Activated CD8-positive, alpha-beta memory T cell treated with anti-CD3 and anti-CD28 coated beads for 36 hours (primary cell): ENCODE results near the gene RXYLT1. TPM values are rescaled to one million over a fixed set of nuclear protein-coding genes. Genes with fewer than 3 reads are reported as not detected.
"Not testable (repeated sequence)": the region's sequence is repeated elsewhere in the genome, so short reads cannot be mapped to it uniquely, and the experiment has no call there.

Experiments used
- CTCF ChIA-PET: fragments of 350-600 bp; sonication (Branson Sonifier 250); formaldehyde crosslinking; loops from one replicate; lab custom pipeline; 2021; ENCODE audit warnings: antibody characterized with exemption; lab: Charles Lee
- POLR2A ChIA-PET: fragments of 350-600 bp; sonication (Branson Sonifier 250); formaldehyde crosslinking; loops from one replicate; lab custom pipeline; 2021; ENCODE audit warnings: antibody characterized with exemption; lab: Charles Lee
- total RNA-seq, 2 experiments: library from RNA; stranded (reverse); gene quantifications; one replicate each; pipeline ENCODE4 v1.2.3, GENCODE V29; 2021

Gene RXYLT1
- total RNA-seq, result 10 to 100 TPM; 32.9 to 34.6 TPM

GRCh38 chr12:63779498-63780481 lies at the start of gene RXYLT1:
TSS of gene RXYLT1 (plus strand) at chr12:63779909. CDS start at chr12:63779961, 52 bp downstream.
- POLR2A ChIA-PET, result no interaction called here
- CTCF ChIA-PET, result no interaction called here

- CTCF ChIA-PET, POLR2A ChIA-PET: not testable (repeated sequence)
These were observed 46.9 kb upstream of the RXYLT1 start for GRCh38 chr12:63732779-63733178.

GRCh38 chr12:63733585-63733984 lies 46.1 kb upstream of the RXYLT1 start:
- CTCF ChIA-PET, POLR2A ChIA-PET: not testable (repeated sequence)

GRCh38 chr12:63740551-63740950 lies 39.2 kb upstream of the RXYLT1 start:
- CTCF ChIA-PET, POLR2A ChIA-PET: not testable (repeated sequence)

GRCh38 chr12:63741431-63741830 lies 38.3 kb upstream of the RXYLT1 start:
- POLR2A ChIA-PET, CTCF ChIA-PET: not testable (repeated sequence)

GRCh38 chr12:63744110-63744509 lies 35.6 kb upstream of the RXYLT1 start:
- CTCF ChIA-PET, POLR2A ChIA-PET: not testable (repeated sequence)

GRCh38 chr12:63746470-63746869 lies 33.2 kb upstream of the RXYLT1 start:
- CTCF ChIA-PET, result interaction anchor here (1.2 kb wide), 1 partner anchor 17 kb away, joined by 3 read pairs; no protein-coding TSS in a partner anchor
- POLR2A ChIA-PET, result not testable (repeated sequence)

- CTCF ChIA-PET, result interaction anchor here (1.2 kb wide), 1 partner anchor 16 kb away, joined by 3 read pairs; no protein-coding TSS in a partner anchor
- POLR2A ChIA-PET, result not testable (repeated sequence)
These were observed 32.6 kb upstream of the RXYLT1 start for GRCh38 chr12:63747136-63747535.

- POLR2A ChIA-PET, result no interaction called here
These were observed 32.2 kb upstream of the RXYLT1 start for GRCh38 chr12:63747553-63747952.

GRCh38 chr12:63752283-63752682 lies 27.4 kb upstream of the RXYLT1 start:
- ChIA-PET CTCF (no interaction called here), POLR2A (no interaction called here)

More at GRCh38 chr12:63747553-63747952, 32.2 kb upstream of the RXYLT1 start:
- CTCF ChIA-PET, result interaction anchor here (1.2 kb wide), 1 partner anchor 15 kb away, joined by 3 read pairs; no protein-coding TSS in a partner anchor

- CTCF ChIA-PET, result no interaction called here
- POLR2A ChIA-PET, result no interaction called here
These were observed 26.9 kb upstream of the RXYLT1 start for GRCh38 chr12:63752841-63753240.

GRCh38 chr12:63753743-63754142 lies 26.0 kb upstream of the RXYLT1 start:
- CTCF ChIA-PET, result no interaction called here

GRCh38 chr12:63764481-63764880 lies 15.2 kb upstream of the RXYLT1 start:
- ChIA-PET CTCF (no interaction called here), POLR2A (no interaction called here)

More at GRCh38 chr12:63753743-63754142, 26.0 kb upstream of the RXYLT1 start:
- POLR2A ChIA-PET, result no interaction called here

GRCh38 chr12:63766498-63766897 lies 13.2 kb upstream of the RXYLT1 start:
- POLR2A ChIA-PET, result no interaction called here
- CTCF ChIA-PET, result no interaction called here

- POLR2A ChIA-PET, result no interaction called here
- CTCF ChIA-PET, result no interaction called here
These were observed 9.3 kb upstream of the RXYLT1 start for GRCh38 chr12:63770375-63770774.

- ChIA-PET POLR2A (no interaction called here), CTCF (no interaction called here)
These were observed 2.4 kb upstream of the RXYLT1 start for GRCh38 chr12:63777340-63777739.

GRCh38 chr12:63782466-63782865 lies 2.8 kb downstream of the RXYLT1 start:
- ChIA-PET CTCF (no interaction called here), POLR2A (no interaction called here)

- ChIA-PET POLR2A (interaction anchor here (0.7 kb wide), 1 partner anchor 796 kb away, joined by 3 read pairs; no protein-coding TSS in a partner anchor), CTCF (no interaction called here)
These were observed 7.6 kb downstream of the RXYLT1 start for GRCh38 chr12:63787306-63787705.

- POLR2A ChIA-PET, result no interaction called here
- CTCF ChIA-PET, result no interaction called here
These were observed 10.9 kb downstream of the RXYLT1 start for GRCh38 chr12:63790608-63790945.

- ChIA-PET CTCF (interaction anchor here (1.0 kb wide), 1 partner anchor 10 kb away, joined by 3 read pairs; no protein-coding TSS in a partner anchor), POLR2A (no interaction called here)
These were observed 12.6 kb downstream of the RXYLT1 start for GRCh38 chr12:63792338-63792737.
